Upper lobe of right lung (tissue), 1 donor: ENCODE data around the gene CPN1. TPM values are rescaled to one million over a fixed set of nuclear protein-coding genes. Genes with fewer than 3 reads are reported as not detected.

ENCODE experiments used
- ATAC-seq: fragments of 200-7000 bp; cut with Tn5 transposase; one replicate; pipeline ENCODE4 v1.9.1; 2020; ENCODE audit warnings: mild to moderate bottlenecking, moderate library complexity
- DNase-seq: peaks from one replicate; pipeline ENCODE4 v3.0.0-alpha.2; 2020
- H3K27ac ChIP-seq: fragments of 200-600 bp; one replicate; pipeline ENCODE4 v1.8.0; 2022
- H3K27me3 ChIP-seq: fragments of 200-600 bp; one replicate; pipeline ENCODE4 v1.8.0; 2022; ENCODE audit warnings: mild to moderate bottlenecking
- H3K36me3 ChIP-seq: fragments of 200-600 bp; one replicate; pipeline ENCODE4 v1.8.0; 2022
- H3K4me1 ChIP-seq: fragments of 200-600 bp; one replicate; pipeline ENCODE4 v1.8.0; 2022
- H3K4me3 ChIP-seq: fragments of 200-600 bp; one replicate; pipeline ENCODE4 v1.8.0; 2022; ENCODE audit warnings: mild to moderate bottlenecking
- H3K9me3 ChIP-seq: fragments of 200-600 bp; one replicate; pipeline ENCODE4 v1.8.0; 2022
- intact Hi-C: fragments of 100-400 bp; cut with DNase I; formaldehyde crosslinking; loops from one replicate; pipeline ENCODE4 v1.11.0; 2022
- total RNA-seq: library from RNA; stranded (reverse); fragmentation: NEBNext Ultra II Directional; extraction: Animal tissue kit (Norgen Biotek cat#: 25700); gene quantifications from one replicate; pipeline ENCODE4 v1.2.1, GENCODE V29; 2021
- TF ChIP-seq, protein P1 (sequence below): fragments of 200-600 bp; IDR thresholded peaks from one replicate; pipeline ENCODE4 v1.8.0; 2022; ENCODE audit warnings: antibody characterized with exemption
- donor health status: DM: no; HTN: yes; CAD: no; lungs with severe emphysema.

The CPN1 gene
- total RNA-seq, 1 donor from 2014 or later, result not detected

DNA sequence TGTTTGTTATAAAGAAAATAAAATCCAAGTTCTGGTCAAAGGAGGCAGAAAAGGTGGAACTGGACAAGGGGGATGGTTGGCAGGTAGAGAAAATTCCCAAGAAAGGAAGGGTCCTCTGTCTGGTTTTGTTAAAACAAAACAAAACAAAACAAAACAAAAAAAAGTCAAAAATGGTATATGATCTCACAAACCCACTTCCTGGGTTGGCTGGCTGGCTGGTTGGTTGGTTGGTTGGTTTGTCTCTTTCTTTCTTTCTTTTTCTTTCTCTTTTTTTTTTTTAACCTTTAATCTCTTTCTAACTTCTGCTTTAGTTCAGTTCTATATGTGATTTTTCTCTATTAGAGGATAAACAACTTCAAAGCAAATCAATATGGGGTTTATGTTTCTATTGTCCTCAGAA lies 41.1 kb upstream of the CPN1 start:
- no peaks in the 10 kb centered on the region for H3K9me3 ChIP-seq
- H3K27ac ChIP-seq, result no peak overlapping the region
- TF ChIP-seq, protein P1, sequence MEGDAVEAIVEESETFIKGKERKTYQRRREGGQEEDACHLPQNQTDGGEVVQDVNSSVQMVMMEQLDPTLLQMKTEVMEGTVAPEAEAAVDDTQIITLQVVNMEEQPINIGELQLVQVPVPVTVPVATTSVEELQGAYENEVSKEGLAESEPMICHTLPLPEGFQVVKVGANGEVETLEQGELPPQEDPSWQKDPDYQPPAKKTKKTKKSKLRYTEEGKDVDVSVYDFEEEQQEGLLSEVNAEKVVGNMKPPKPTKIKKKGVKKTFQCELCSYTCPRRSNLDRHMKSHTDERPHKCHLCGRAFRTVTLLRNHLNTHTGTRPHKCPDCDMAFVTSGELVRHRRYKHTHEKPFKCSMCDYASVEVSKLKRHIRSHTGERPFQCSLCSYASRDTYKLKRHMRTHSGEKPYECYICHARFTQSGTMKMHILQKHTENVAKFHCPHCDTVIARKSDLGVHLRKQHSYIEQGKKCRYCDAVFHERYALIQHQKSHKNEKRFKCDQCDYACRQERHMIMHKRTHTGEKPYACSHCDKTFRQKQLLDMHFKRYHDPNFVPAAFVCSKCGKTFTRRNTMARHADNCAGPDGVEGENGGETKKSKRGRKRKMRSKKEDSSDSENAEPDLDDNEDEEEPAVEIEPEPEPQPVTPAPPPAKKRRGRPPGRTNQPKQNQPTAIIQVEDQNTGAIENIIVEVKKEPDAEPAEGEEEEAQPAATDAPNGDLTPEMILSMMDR, result no peak
- intact Hi-C loops, result no loop called here
- peaks cover 15% of the 10 kb centered on the region for H3K27me3 ChIP-seq
- H3K4me1 ChIP-seq, result no peaks in the 10 kb centered on the region
- no peaks in the 10 kb centered on the region for H3K36me3 ChIP-seq
- no peak for ATAC-seq
- no peak for DNase-seq
- H3K4me3 ChIP-seq, result no peak overlapping the region

DNA sequence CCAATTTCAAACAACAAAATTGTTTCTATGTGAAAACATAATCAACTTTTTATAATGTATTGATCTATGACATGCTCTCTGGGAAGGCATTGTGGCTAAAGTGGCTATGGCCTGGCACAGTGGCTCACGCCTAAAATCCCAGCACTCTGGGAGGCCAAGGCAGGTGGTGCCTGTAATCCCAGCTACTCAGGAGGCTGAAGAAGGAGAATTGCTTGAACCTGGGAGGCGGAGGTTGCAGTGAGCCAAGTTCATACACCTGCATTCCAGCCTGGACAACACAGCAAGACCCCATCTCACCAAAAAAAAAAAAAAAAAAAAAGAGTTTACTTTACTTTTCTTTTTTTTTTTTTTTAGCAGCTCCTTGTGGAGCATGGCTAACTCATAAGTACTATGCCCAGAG lies 38.9 kb upstream of the CPN1 start:
- H3K36me3 ChIP-seq, result no peaks in the 10 kb centered on the region
- H3K27ac ChIP-seq, result no peak overlapping the region
- H3K4me1 ChIP-seq, result no peaks in the 10 kb centered on the region
- no peak overlapping the region for H3K4me3 ChIP-seq
- H3K27me3 ChIP-seq, result peaks cover 38% of the 10 kb centered on the region
- intact Hi-C loops, result no loop called here
- H3K9me3 ChIP-seq, result no peaks in the 10 kb centered on the region
- DNase-seq, result no peak
- ATAC-seq, result no peak
- TF ChIP-seq, protein P1, result no peak

DNA sequence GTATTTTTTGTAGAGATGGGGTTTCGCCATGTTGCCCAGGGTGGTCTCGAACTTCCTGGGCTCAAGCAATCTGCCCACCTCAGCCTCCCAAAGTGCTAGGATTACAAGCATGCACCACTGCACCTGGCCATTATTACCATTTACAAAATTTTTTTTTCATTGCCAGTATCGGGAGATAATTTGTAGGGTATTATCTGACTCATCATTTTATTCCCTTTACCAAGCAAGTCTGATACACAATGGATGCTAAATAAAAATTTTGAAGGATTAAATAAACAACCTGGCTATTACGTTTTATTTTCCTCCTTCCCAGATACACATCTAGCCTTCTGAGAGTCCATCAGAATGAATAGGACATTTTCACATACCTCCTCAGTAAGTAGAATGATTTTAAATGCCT lies 38.1 kb upstream of the CPN1 start:
- Histone ChIP-seq H3K27ac (no peak overlapping the region), H3K9me3 (no peaks in the 10 kb centered on the region), H3K4me1 (no peaks in the 10 kb centered on the region), H3K36me3 (no peaks in the 10 kb centered on the region), H3K4me3 (no peak overlapping the region), H3K27me3 (peaks cover 45% of the 10 kb centered on the region)
- intact Hi-C loops, result no loop called here
- TF ChIP-seq, protein P1, result no peak
- DNase-seq (no peak), ATAC-seq (no peak)

DNA sequence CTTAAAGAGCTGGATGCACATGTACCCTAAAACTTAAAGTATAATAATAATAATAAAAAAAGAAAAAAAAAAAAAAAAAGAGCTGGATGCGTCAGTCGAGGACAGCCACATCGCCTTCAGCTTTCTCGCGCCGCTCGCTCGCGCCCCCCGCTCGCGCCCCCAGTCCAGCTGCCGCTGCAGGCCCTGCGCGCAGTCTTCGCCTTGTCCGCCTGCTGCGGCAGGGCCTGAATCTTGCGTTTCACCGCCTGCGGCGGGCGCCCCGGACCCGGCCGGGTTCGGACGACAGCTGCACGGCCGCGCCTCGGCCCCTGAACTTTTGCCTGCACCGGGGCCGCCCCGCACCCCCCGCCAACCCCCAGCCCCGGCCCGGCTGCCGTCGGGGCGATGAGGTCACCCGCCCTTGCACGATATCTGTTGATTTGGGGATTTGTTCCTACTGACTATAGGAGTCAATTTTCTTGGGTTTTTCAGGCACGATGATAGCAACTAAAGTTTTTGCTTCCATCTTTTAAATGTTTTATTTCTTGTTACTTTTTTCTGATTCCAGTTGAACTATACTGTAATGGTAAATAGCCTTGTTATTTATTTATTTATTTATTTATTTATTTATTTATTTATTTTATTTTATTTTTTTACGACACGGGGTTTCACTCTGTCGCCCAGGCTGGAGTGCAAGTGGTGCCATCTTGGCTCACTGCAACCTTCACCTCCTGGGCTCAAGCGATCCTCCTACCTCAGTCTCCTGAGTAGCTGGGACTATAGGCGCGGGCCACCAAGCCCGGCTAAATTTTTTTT lies 33.5 kb upstream of the CPN1 start:
- DNase-seq (no peak), ATAC-seq (no peak)
- intact Hi-C loops, result no loop called here
- H3K36me3 ChIP-seq, result no peaks in the 10 kb centered on the region
- H3K27ac ChIP-seq, result no peak overlapping the region
- H3K4me3 ChIP-seq, result no peak overlapping the region
- TF ChIP-seq, protein P1, result no peak
- H3K4me1 ChIP-seq, result no peaks in the 10 kb centered on the region
- peaks cover 44% of the 10 kb centered on the region for H3K27me3 ChIP-seq
- no peaks in the 10 kb centered on the region for H3K9me3 ChIP-seq

DNA sequence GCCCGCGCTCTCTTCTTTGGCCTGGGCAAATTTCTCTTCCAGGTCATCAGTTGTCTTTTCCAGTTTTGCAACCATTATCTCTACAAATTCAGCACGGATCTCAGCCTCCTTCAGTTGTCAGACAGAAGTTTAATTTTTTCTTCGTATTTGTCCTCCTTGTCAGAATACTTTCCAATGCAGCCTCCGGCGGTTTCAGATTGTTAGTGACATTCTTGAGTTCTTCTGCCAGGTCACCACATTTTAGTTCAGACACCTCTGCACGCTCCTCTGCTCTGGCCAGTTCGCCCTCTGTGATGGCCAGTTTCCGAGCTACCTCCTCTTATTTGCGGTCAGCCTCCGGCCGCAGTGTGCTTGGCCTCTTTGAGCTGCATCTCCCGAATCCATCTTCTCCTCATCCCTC lies 32.8 kb upstream of the CPN1 start:
- Histone ChIP-seq H3K27me3 (peaks cover 42% of the 10 kb centered on the region), H3K27ac (no peak overlapping the region), H3K9me3 (no peaks in the 10 kb centered on the region), H3K36me3 (no peaks in the 10 kb centered on the region), H3K4me1 (no peaks in the 10 kb centered on the region), H3K4me3 (no peak overlapping the region)
- TF ChIP-seq, protein P1, result no peak
- intact Hi-C loops, result no loop called here
- DNase-seq (no peak), ATAC-seq (no peak)
